GM12892 (cell line): ENCODE results near the gene TNMD.

ENCODE experiments used
- POLR2A ChIP-seq: IDR thresholded peaks from 2 replicates; pipeline ENCODE4 v1.6.1; 2011; ENCODE audit warnings: low read depth, low read length, control low read depth
- POLR2AphosphoS5 ChIP-seq: IDR thresholded peaks from 2 replicates; pipeline ENCODE4 v1.6.1; 2011; ENCODE audit warnings: low read depth, low read length, control low read depth
- TAF1 ChIP-seq: IDR thresholded peaks from 2 replicates; pipeline ENCODE4 v1.6.1; 2011; ENCODE audit warnings: low read depth, mild to moderate bottlenecking, control low read depth, low read length, borderline replicate concordance

DNA sequence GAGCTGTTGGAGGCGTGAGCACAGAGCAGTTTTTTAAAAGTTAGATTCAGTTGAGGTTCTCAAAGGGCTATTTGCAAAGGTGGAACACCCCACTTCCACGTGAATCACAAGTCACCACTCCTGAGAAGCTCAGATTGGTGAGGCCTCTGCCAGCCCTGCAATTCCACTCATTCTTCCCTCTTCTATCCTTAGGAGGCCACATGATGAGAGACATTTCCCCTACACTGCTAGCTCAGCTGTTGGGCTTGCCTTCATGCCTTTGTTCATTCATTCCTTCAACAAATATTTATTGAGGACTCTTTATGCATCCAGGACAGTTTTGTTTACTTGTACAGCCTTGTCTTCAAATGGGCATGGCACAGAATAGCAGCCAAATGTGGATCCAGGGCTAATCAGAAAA is 63.0 kb downstream of the TNMD start:
- no peak for TF ChIP-seq POLR2A
- TF ChIP-seq POLR2AphosphoS5, result no peak
- no peak for TF ChIP-seq TAF1
